Liver (tissue), 9 donors: ENCODE results near the gene DCHS2. TPM values are rescaled to one million over a fixed set of nuclear protein-coding genes. Genes with fewer than 3 reads are reported as not detected.

Experiments used
- DNase-seq: peaks from one replicate; pipeline ENCODE4 v3.0.0-alpha.2; 2017; ENCODE audit warnings: low spot score
- H3K27ac ChIP-seq, 2 donors: one replicate each; pipeline ENCODE4 v1.7.0; 2013; ENCODE audit warnings: inconsistent platforms in 2 of 2, low read length in 2 of 2, control low read depth in 1 of 2, low read depth in 1 of 2, mild to moderate bottlenecking in 1 of 2
- H3K27me3 ChIP-seq, 4 donors: one replicate each; pipeline versions ENCODE4 v1.6.1 to v1.7.0; 2013; ENCODE audit warnings: low read length in 3 of 4, inconsistent platforms in 1 of 4, mild to moderate bottlenecking in 1 of 4, moderate library complexity in 1 of 4; ENCODE audit not compliant: control insufficient read depth in 4 of 4, insufficient read depth in 4 of 4
- H3K36me3 ChIP-seq, 4 donors: one replicate each; pipeline versions ENCODE4 v1.6.1 to v1.7.0; 2013; ENCODE audit warnings: low read length in 3 of 4, mild to moderate bottlenecking in 3 of 4, low read depth in 1 of 4, moderate library complexity in 1 of 4; ENCODE audit not compliant: control insufficient read depth in 4 of 4, insufficient read depth in 3 of 4
- H3K4me1 ChIP-seq, 4 donors: one replicate each; pipeline versions ENCODE4 v1.6.1 to v1.7.0; 2013; ENCODE audit warnings: low read length in 3 of 4, mild to moderate bottlenecking in 3 of 4, moderate library complexity in 1 of 4; ENCODE audit not compliant: control insufficient read depth in 4 of 4, insufficient read depth in 4 of 4
- H3K4me3 ChIP-seq, 3 donors: one replicate each; pipeline versions ENCODE4 v1.6.1 to v1.7.0; 2013; ENCODE audit warnings: low read length in 3 of 3, control low read depth in 1 of 3, low read depth in 1 of 3, mild to moderate bottlenecking in 1 of 3
- H3K9ac ChIP-seq, 2 donors: one replicate each; pipeline ENCODE4 v1.7.0; 2013; ENCODE audit warnings: low read length in 2 of 2, mild to moderate bottlenecking in 2 of 2, moderate library complexity in 2 of 2, control low read depth in 1 of 2, low read depth in 1 of 2
- H3K9me3 ChIP-seq, 4 donors: one replicate each; pipeline versions ENCODE4 v1.6.1 to v1.7.0; 2013; ENCODE audit warnings: low read length in 3 of 4; ENCODE audit not compliant: control insufficient read depth in 4 of 4
- ATF3 ChIP-seq: IDR thresholded peaks from 2 replicates; pipeline ENCODE4 v1.6.1; 2016; ENCODE audit warnings: antibody characterized with exemption
- EGR1 ChIP-seq, 2 donors: IDR thresholded peaks; 2 replicates each; pipeline ENCODE4 v1.6.1; 2016 to 2018; ENCODE audit warnings: antibody characterized with exemption in 2 of 2, low read depth in 2 of 2
- FOXA1 ChIP-seq: IDR thresholded peaks from 2 replicates; pipeline ENCODE4 v1.6.1; 2016; ENCODE audit warnings: antibody characterized with exemption
- FOXA2 ChIP-seq: IDR thresholded peaks from 2 replicates; pipeline ENCODE4 v1.6.1; 2016; ENCODE audit warnings: antibody characterized with exemption
- HNF4A ChIP-seq, 2 donors: conservative IDR thresholded peaks; 2 replicates each; pipeline ENCODE4 v1.6.1; 2016; ENCODE audit warnings: antibody characterized with exemption in 2 of 2, mild to moderate bottlenecking in 2 of 2
- HNF4G ChIP-seq: IDR thresholded peaks from 2 replicates; pipeline ENCODE4 v1.6.1; 2016; ENCODE audit warnings: antibody characterized with exemption
- JUND ChIP-seq, 2 donors: IDR thresholded peaks; 2 replicates each; pipeline ENCODE4 v1.6.1; 2016; ENCODE audit warnings: antibody characterized with exemption in 2 of 2
- NR2F2 ChIP-seq: IDR thresholded peaks from 2 replicates; pipeline ENCODE4 v1.6.1; 2016; ENCODE audit warnings: antibody characterized with exemption
- RAD21 ChIP-seq, 2 donors: IDR thresholded peaks; 2 replicates each; pipeline ENCODE4 v1.6.1; 2016; ENCODE audit warnings: antibody characterized with exemption in 2 of 2, mild to moderate bottlenecking in 2 of 2
- RXRA ChIP-seq, 2 donors: IDR thresholded peaks; 2 replicates each; pipeline ENCODE4 v1.6.1; 2017 to 2018; ENCODE audit warnings: antibody characterized with exemption in 2 of 2, mild to moderate bottlenecking in 1 of 2
- SP1 ChIP-seq: IDR thresholded peaks from 2 replicates; pipeline ENCODE4 v1.6.1; 2018; ENCODE audit warnings: antibody characterized with exemption, mild to moderate bottlenecking
- TAF1 ChIP-seq: conservative IDR thresholded peaks from 2 replicates; pipeline ENCODE4 v1.6.1; 2016; ENCODE audit warnings: antibody characterized with exemption, mild to moderate bottlenecking
- WGBS: extraction: QIAGEN DNeasy Blood & Tissue Kit; methylation state at CpG from one replicate; pipeline ENCODE4 v1.1.7; 2013; 5-methylcytosine and 5-hydroxymethylcytosine counted together
- polyA plus RNA-seq, 2 donors: library from polyadenylated mRNA; stranded (reverse) in 1 of 2; unstranded in 1 of 2; fragments of 200-250 nt in 1 of 2; fragments of >200 nt in 1 of 2; fragmentation: Nextera tagmentation in 1 of 2; extraction: Ambion mirVana in 1 of 2; gene quantifications; one replicate each; pipeline versions ENCODE4 v1.2.1 to v1.2.3, GENCODE V29; 2013 to 2015
- total RNA-seq, 2 donors: library from RNA; depleted of rRNA; stranded (reverse); fragments of >200 nt; gene quantifications; one replicate each; pipeline ENCODE4 v1.2.3, GENCODE V29; 2014
- TF ChIP-seq, protein P1 (sequence below): IDR thresholded peaks from 2 replicates; pipeline ENCODE4 v1.6.1; 2016; ENCODE audit warnings: antibody characterized with exemption, mild to moderate bottlenecking
- TF ChIP-seq, protein P2 (sequence below): IDR thresholded peaks from 2 replicates; pipeline ENCODE4 v1.6.1; 2016; ENCODE audit warnings: antibody characterized with exemption
- TF ChIP-seq, protein P3 (sequence below): fragments of 150-350 bp; IDR thresholded peaks from 2 replicates; pipeline ENCODE4 v1.5.1; 2017; ENCODE audit warnings: improper control_type of control experiment, low read depth, low read length; ENCODE audit not compliant: missing input control
- donor health status: healthy.
- donor health status: healthy.
- donor health status: healthy.
- donor health status: healthy.
- donor health status: healthy.

Gene DCHS2
- total and polyA plus RNA-seq, 4 donors = 0.07 to 0.50 (median 0.09) TPM; not detected in 1

DNA sequence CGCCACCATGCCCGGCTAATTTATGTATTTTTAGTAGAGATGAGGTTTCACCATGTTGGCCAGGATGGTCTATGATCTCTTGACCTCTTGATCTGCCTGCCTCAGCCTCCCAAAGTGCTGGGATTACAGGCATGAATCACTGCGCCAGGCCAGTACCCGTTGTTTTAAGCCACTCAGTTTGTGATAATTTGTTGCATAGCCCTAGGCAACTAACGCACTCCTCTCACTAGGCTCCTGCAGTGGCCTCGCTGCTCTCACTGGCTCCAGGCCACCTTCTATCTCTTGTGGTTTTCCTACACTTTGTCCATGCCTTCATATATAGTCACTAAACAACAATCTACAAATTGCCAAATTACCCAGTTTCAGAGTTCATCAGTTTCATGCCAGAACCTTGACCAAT lies 58.1 kb downstream of the DCHS2 start (continued):
- TF ChIP-seq, protein P1, sequence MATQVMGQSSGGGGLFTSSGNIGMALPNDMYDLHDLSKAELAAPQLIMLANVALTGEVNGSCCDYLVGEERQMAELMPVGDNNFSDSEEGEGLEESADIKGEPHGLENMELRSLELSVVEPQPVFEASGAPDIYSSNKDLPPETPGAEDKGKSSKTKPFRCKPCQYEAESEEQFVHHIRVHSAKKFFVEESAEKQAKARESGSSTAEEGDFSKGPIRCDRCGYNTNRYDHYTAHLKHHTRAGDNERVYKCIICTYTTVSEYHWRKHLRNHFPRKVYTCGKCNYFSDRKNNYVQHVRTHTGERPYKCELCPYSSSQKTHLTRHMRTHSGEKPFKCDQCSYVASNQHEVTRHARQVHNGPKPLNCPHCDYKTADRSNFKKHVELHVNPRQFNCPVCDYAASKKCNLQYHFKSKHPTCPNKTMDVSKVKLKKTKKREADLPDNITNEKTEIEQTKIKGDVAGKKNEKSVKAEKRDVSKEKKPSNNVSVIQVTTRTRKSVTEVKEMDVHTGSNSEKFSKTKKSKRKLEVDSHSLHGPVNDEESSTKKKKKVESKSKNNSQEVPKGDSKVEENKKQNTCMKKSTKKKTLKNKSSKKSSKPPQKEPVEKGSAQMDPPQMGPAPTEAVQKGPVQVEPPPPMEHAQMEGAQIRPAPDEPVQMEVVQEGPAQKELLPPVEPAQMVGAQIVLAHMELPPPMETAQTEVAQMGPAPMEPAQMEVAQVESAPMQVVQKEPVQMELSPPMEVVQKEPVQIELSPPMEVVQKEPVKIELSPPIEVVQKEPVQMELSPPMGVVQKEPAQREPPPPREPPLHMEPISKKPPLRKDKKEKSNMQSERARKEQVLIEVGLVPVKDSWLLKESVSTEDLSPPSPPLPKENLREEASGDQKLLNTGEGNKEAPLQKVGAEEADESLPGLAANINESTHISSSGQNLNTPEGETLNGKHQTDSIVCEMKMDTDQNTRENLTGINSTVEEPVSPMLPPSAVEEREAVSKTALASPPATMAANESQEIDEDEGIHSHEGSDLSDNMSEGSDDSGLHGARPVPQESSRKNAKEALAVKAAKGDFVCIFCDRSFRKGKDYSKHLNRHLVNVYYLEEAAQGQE = no peak
- TF ChIP-seq JUND (IDR thresholded peaks at IDR 0.05) (no peak), ATF3 (no peak), HNF4A (conservative IDR thresholded peaks at IDR 0.05) (no peak), SP1 (no peak), NR2F2 (no peak)
- TF ChIP-seq, protein P2, sequence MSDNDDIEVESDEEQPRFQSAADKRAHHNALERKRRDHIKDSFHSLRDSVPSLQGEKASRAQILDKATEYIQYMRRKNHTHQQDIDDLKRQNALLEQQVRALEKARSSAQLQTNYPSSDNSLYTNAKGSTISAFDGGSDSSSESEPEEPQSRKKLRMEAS = no peak

DNA sequence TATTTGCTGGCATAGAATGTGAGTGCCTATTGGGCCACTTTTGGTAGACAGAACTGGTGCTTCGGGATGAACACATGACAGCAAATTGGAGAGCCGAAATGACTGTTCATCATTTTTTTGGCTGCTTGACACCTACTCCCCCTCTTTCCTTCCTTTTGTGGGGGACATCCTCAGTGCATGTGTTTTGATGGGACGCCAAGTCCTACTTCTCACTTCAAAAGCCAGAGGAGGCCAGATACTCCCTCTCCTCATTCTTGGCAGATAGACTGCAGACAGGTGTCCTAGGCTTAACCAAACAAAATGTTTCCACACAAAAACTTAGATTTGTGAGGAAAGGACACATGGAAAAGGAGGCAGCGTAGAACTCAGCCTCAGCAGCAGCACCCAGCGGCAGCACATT lies 62.4 kb downstream of the DCHS2 start:
- Histone ChIP-seq H3K27ac (no peak overlapping the region), H3K4me3 (no peak overlapping the region), H3K36me3 (no peaks in the 10 kb centered on the region), H3K9me3 (no peaks in the 10 kb centered on the region), H3K4me1 (no peaks in the 10 kb centered on the region), H3K9ac (no peak overlapping the region), H3K27me3 (peaks cover 0 to 2% (median 0%) of the 10 kb centered on the region in 4 donors)
- DNase-seq = no peak
- 88% methylated on average over 5 of the region's 5 CpGs for WGBS
- no peak for TF ChIP-seq HNF4A (conservative IDR thresholded peaks at IDR 0.05)
- no peak for TF ChIP-seq JUND (IDR thresholded peaks at IDR 0.05)
- TF ChIP-seq HNF4G = no peak
- TF ChIP-seq ATF3 = no peak
- no peak for TF ChIP-seq FOXA2
- no peak for TF ChIP-seq TAF1
- TF ChIP-seq EGR1 (IDR thresholded peaks at IDR 0.05; ENCODE audit: low read depth in 2 of 2) = no peak
- TF ChIP-seq RXRA (IDR thresholded peaks at IDR 0.05) = no peak
- no peak for TF ChIP-seq NR2F2
- TF ChIP-seq, protein P2 = no peak
- no peak for TF ChIP-seq RAD21 (IDR thresholded peaks at IDR 0.05)
- TF ChIP-seq, protein P3, sequence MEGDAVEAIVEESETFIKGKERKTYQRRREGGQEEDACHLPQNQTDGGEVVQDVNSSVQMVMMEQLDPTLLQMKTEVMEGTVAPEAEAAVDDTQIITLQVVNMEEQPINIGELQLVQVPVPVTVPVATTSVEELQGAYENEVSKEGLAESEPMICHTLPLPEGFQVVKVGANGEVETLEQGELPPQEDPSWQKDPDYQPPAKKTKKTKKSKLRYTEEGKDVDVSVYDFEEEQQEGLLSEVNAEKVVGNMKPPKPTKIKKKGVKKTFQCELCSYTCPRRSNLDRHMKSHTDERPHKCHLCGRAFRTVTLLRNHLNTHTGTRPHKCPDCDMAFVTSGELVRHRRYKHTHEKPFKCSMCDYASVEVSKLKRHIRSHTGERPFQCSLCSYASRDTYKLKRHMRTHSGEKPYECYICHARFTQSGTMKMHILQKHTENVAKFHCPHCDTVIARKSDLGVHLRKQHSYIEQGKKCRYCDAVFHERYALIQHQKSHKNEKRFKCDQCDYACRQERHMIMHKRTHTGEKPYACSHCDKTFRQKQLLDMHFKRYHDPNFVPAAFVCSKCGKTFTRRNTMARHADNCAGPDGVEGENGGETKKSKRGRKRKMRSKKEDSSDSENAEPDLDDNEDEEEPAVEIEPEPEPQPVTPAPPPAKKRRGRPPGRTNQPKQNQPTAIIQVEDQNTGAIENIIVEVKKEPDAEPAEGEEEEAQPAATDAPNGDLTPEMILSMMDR = no peak

DNA sequence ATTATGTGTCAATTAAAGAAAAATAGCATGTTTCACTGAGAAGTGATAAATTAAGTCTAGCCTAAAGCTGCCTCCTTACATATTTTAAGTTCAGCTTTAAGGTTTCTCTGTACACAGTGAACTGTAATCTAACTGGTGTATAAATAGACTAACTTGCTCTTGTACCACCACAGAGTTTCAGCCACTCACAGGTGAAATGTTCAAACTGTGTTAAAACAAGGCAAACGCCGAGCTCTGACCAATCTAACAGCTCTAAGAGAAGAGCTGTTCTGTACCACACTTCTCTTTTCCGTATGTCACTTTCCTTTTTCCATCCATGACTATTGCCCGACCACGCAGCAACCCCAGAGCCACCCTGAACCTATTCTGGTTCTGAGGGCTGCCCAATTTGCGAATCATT lies 64.5 kb downstream of the DCHS2 start:
- no peaks in the 10 kb centered on the region for H3K9me3 ChIP-seq
- WGBS = 80% methylated on average over 6 of the region's 6 CpGs

More for the DNA sequence above, 64.5 kb downstream of the DCHS2 start:
- Histone ChIP-seq H3K27me3 (peaks cover 0 to 2% (median 0%) of the 10 kb centered on the region in 4 donors), H3K36me3 (no peaks in the 10 kb centered on the region), H3K4me3 (no peak overlapping the region), H3K9ac (no peak overlapping the region), H3K27ac (no peak overlapping the region), H3K4me1 (no peaks in the 10 kb centered on the region)
- no peak for DNase-seq
- TF ChIP-seq, protein P2 = no peak
- TF ChIP-seq RAD21 (IDR thresholded peaks at IDR 0.05) (no peak), FOXA1 (no peak)
